H4 (cell line): Measurements from ENCODE around the gene SRP9. TPM values are rescaled to one million over a fixed set of nuclear protein-coding genes. Genes with fewer than 3 reads are reported as not detected.
A peak's percentile ranks its signal among the peaks of the same experiment; 100 is the strongest.
"Not testable (repeated sequence)": the region's sequence is repeated elsewhere in the genome, so short reads cannot be mapped to it uniquely, and the experiment has no call there.

Experiments used
- DNase-seq: peaks from one replicate; pipeline ENCODE4 v3.0.0-alpha.2; 2015; ENCODE audit warnings: low spot score
- total RNA-seq: library from RNA; depleted of rRNA; stranded (reverse); fragments of >200 nt; shearing (Covaris generic); gene quantifications from 2 replicates; pipeline ENCODE4 v1.2.3, GENCODE V29; 2014

SRP9 gene
- total RNA-seq, 1 experiment from 2014 or later = 630 TPM

GRCh38 chr1:225774281-225775147 is 3.1 kb upstream of the SRP9 start:
- no peak for DNase-seq

DNA sequence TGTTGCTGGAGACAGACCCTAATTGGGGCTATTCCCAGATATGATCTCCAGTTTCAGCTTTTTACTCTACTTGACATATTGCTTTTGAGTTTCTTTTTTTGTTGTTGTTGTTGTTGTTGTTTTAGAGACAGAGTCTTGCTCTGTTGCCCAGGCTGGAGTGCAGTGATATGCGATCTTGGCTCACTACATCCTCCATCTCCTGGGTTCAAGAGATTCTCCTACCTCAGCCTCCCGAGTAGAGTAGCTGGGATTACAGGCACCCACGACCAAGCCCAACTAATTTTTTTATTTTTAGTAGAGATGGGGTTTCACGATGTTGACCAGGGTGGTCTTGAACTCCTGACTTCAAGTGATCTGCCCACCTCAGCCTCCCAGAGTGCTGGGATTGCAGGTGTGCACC is 1.3 kb upstream of the SRP9 start:
- no peak for DNase-seq

GRCh38 chr1:225777058-225777582 is 506 bp upstream of the SRP9 start:
- no peak for DNase-seq

DNA sequence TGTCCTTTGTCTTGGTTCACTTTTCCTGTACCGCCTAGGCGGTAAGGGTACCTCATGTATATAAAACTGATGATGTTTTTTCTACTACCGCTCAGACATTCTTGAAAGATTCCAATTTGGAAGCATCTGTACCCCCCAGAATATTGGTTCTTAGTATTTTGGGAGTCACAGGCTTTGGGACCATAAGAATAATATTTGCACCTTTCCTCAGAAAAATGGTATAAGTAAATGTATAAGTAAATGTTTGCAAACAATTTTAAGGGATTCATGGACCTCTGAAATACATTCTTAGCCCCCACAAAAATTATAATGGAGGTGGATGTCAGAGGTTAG is 677 bp downstream of the SRP9 start:
- no peak for DNase-seq

DNA sequence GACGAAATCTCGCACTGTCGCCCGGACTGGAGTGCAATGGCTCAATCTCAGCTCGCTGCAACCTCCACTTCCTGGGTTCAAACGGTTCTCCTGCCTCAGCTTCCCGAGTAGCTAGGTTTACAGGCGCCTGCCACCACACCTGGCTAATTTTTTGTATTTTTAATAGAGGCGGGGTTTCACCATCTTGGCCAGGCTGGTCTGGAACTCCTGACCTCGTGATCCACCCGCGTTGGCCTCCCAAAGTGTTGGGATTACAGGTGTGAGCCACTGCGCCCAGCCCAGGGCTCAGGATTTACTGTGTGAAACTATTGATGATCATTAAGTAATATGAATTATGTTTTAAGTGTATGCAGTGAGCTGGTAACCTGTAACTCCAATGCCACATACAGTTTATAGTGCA is 1.5 kb downstream of the SRP9 start:
- not testable (repeated sequence) for DNase-seq

DNA sequence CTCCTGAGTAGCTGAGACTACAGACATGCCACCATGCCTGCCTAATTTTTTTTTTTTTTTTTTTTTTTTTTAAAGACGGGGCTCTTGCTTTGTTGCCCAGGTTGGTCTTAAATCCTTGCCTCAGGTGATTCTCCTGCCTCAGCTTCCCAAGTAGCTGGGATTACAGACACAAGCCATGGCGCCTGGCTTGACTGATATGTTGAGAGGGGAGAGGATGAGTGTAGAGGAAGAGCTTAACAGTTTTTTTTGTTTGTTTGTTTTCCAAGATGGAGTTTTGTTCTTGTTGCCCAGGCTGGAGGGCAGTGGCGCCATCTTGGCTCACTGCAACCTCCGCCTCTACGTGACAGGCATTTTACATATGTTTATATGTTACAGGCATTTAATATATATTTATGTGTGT is 2.5 kb downstream of the SRP9 start:
- DNase-seq = no peak

GRCh38 chr1:225780630-225781029 is 3.0 kb downstream of the SRP9 start:
- DNase-seq = no peak

DNA sequence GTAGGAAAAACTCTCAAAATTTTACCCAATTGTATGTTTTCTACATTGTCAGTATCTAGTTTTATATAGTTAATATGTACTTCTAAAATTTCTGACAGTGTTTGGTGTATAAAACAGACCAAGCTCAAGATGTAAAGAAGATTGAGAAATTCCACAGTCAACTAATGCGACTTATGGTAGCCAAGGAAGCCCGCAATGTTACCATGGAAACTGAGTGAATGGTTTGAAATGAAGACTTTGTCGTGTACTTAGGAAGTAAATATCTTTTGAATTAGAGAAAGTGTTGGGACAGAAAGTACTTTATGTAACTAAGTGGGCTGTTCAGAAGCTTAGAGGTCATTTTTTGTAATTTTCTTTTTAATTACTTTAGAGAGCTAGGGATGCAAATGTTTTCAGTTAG is 11.5 kb downstream of the SRP9 start:
- not testable (repeated sequence) for DNase-seq

- DNase-seq = no peak
These were observed 17.3 kb downstream of the SRP9 start for GRCh38 chr1:225794954-225795353.

GRCh38 chr1:225796097-225796496 is 18.5 kb downstream of the SRP9 start:
- DNase-seq = not testable (repeated sequence)

DNA sequence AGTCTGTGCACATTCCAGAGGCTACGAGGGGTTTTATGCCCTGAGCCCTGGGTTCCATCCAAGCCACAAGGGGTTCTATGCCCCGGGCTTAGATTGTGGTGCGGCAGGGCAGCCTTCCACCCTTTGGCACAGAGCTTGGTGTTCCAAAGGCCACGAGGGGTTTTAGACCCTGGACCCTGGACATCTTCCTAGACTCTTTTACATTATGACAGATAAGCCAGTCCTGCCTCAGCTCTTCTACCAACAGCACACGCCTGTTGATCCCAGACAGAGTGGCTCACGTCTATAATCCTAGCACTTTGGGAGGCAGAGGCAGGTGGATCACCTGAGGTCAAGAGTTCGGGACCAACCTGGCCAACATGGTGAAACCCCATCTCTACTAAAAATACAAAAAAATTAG is 23.5 kb downstream of the SRP9 start:
- DNase-seq = not testable (repeated sequence)

DNA sequence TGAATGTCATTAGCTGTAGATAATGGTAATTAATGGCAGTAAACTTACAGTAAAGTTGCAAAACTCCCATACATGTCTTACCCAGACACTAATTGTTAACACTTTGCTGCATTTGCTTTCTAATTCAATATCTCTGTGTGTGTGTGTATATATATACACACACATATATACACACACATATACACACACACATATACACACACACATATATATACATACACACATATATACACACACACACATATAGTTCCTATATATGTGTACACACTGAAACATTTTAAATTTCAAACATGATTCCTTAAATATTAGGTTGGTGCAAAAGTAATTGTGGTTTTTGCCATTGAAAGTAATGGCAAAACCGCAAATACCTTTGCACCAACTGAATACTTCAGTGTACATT is 28.6 kb downstream of the SRP9 start:
- DNase-seq = no peak

DNA sequence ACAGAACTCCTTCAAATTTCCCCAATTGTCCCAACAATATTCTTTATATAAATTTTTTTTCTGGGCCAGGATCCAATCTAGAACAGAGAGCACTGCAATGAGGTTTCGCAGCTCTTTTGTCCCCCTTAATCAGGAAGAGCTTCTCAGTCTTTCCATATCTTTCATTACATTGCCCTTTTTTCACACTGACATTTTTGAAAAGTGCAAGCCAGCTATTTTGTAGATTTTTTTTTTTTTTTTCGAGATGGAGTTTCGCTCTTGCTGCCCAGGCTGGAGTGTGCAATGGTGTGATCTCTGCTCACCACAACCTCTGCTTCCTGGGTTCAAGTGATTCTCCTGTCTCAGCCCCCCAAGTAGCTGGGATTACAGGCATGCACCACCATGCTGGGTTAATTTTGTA is 29.1 kb downstream of the SRP9 start:
- DNase-seq = not testable (repeated sequence)

GRCh38 chr1:225808136-225808535 is 30.5 kb downstream of the SRP9 start:
- no peak for DNase-seq

GRCh38 chr1:225809842-225810578 is 32.4 kb downstream of the SRP9 start, which contains the start of gene EPHX1:
Gene EPHX1, plus strand, starts transcription at chr1:225810124. Its CDS starts 18,606 bp downstream, at chr1:225828730.
- DNase-seq = peak; percentile 73

DNA sequence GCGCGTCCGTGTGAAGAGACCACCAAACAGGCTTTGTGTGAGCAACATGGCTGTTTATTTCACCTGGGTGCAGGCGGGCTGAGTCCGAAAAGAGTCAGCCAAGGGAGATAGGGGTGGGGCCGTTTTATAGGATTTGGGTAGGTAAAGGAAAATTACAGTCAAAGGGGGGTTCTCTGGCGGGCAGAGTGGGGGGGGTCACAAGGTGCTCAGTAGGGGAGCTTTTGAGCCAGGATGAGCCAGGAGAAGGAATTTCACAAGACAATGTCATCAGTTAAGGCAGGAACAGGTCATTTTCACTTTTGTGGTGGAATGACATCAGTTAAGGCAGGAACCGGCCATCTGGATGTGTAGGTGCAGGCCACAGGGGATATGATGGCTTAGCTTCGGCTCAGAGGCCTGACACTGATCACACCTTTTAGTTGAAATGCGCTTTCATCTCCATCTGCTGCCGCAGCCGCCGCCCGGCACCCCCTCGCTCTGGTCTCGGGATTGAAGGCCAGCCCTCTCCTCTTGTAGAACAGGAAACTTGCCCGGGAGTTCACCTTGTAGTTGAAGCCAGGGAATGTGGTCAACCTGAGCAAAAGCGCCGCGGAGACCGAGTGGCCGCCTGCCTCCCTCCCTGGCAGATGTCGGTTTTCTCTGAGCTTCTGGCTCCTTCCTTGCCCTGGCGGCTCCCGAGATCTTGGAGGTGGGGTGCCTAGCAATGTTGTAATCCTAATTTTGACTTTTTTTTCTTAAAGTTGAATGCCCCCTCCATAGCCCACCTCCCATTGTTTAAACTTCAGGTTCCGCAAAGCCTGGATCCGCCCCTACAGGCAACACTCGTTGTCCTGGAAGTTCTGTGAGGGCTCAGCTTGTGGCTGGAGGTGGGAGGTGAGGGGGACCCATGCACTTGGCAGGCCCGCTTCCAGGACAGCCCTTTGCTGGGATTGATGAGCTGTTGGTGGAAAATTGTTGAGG is 33.2 kb downstream of the SRP9 start:
- not testable (repeated sequence) for DNase-seq

DNA sequence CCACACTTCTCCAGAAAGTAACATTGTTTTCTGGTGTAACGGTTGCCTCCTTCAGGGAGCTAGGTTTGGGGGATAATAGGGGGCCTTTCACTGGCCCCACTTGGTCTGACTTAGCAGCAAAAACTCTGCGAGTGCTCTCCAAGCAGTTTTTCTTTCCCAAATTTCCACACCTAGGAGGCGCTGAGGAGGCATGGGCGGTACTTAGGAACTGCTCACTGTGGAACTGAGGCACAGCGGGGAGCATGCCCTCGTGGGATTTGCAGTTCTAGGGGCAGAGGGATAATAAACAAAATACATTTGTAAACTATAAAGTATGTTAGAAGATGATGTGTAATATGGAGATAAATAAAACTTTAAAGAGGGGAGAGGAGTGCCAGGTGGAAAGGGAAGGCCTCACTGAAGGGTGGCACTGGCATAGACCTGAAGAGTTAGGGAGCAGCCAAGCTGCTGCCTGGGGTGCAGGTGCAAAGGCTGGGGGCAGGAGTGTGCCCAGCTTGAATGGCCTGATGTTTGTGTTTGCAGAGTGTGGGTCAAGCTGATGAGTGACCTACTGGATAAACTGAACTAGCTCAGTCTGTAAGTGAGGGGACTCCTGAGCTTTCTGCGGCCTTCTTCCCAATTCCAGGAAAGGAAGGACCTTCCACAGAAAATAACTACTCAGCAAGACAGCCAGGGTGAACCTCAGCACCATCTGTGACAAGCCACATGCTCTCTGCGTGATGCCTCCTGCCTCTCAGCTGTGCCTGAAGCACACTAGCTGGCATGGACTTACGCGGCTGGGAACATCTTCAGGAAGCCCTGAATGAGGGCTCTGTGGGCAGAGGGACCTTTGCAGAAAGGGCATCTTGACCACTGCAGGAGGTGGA is 34.2 kb downstream of the SRP9 start:
- DNase-seq = no peak

GRCh38 chr1:225812488-225813213 is 35.0 kb downstream of the SRP9 start:
- DNase-seq = no peak

- peak; percentile 89 for DNase-seq
These were observed 35.8 kb downstream of the SRP9 start for GRCh38 chr1:225813214-225813964.
